A673 (cell line): ENCODE results near the gene BBS1. TPM values are rescaled to one million over a fixed set of nuclear protein-coding genes. Genes with fewer than 3 reads are reported as not detected.

Source experiments
- BruUV-seq: library from RNA; stranded (reverse); fragments of 400-500 nt; replicated peaks from 2 replicates; lab custom pipeline; 2021; lab: Mats Ljungman, UMichigan
- CTCF ChIA-PET: fragments of 300-600 bp; sonication (Branson Sonifier 250); formaldehyde crosslinking; loops from one replicate; lab custom pipeline; 2022; ENCODE audit warnings: antibody characterized with exemption; lab: Charles Lee
- POLR2A ChIA-PET: fragments of 300-600 bp; sonication (Branson Sonifier 250); formaldehyde crosslinking; loops from one replicate; lab custom pipeline; 2022; ENCODE audit warnings: antibody characterized with exemption; ENCODE audit not compliant: low non-redundant PET; lab: Charles Lee
- DNase-seq: peaks from one replicate; pipeline ENCODE4 v3.0.0-alpha.2; 2015; ENCODE audit warnings: low spot score
- H3K27ac ChIP-seq: fragments of 200-600 bp; sonication (generic); 2 replicates; pipeline ENCODE4 v1.5.1; 2016; ENCODE audit warnings: mixed run types, low read depth, mild to moderate bottlenecking, mixed read lengths, antibody characterized with exemption, low read length; ENCODE audit not compliant: poor library complexity, severe bottlenecking
- H3K27me3 ChIP-seq: fragments of 200-600 bp; sonication (generic); replicated peaks from 2 replicates; pipeline ENCODE4 v1.6.1; 2017; ENCODE audit warnings: mixed run types, low read depth, mild to moderate bottlenecking, mixed read lengths, antibody characterized with exemption, low read length; ENCODE audit not compliant: insufficient read depth, poor library complexity
- H3K36me3 ChIP-seq: fragments of 200-600 bp; sonication (generic); 2 replicates; pipeline ENCODE4 v1.6.1; 2016; ENCODE audit warnings: mixed run types, mild to moderate bottlenecking, mixed read lengths, antibody characterized with exemption, low read length; ENCODE audit not compliant: insufficient read depth, poor library complexity, severe bottlenecking
- H3K4me1 ChIP-seq: fragments of 200-600 bp; sonication (generic); 2 replicates; pipeline ENCODE4 v1.6.1; 2017; ENCODE audit warnings: mixed run types, mild to moderate bottlenecking, mixed read lengths, antibody characterized with exemption, low read length; ENCODE audit not compliant: insufficient read depth, poor library complexity, severe bottlenecking
- H3K4me3 ChIP-seq: fragments of 200-600 bp; sonication (generic); 2 replicates; pipeline ENCODE4 v1.5.1; 2016; ENCODE audit warnings: low read depth, mixed run types, mild to moderate bottlenecking, mixed read lengths, low read length; ENCODE audit not compliant: poor library complexity, severe bottlenecking
- H3K9me3 ChIP-seq: fragments of 200-600 bp; sonication (generic); 2 replicates; pipeline ENCODE4 v1.6.1; 2016; ENCODE audit warnings: mixed run types, low read depth, mild to moderate bottlenecking, mixed read lengths, antibody characterized with exemption, low read length; ENCODE audit not compliant: poor library complexity, severe bottlenecking
- EZH2 ChIP-seq: fragments of 200-600 bp; sonication (generic); IDR thresholded peaks from 2 replicates; pipeline ENCODE4 v1.6.1; 2017; ENCODE audit warnings: borderline replicate concordance, low read depth, mild to moderate bottlenecking, mixed read lengths, antibody characterized with exemption, low read length; ENCODE audit not compliant: poor library complexity, severe bottlenecking
- intact Hi-C: fragments of 100-400 bp; cut with micrococcal nuclease; formaldehyde crosslinking; loops from one replicate; pipeline ENCODE4 v1.10.0; 2022; ENCODE audit not compliant: unreplicated experiment
- total RNA-seq: library from RNA; stranded (reverse); gene quantifications from 2 replicates; pipeline ENCODE4 v1.2.3, GENCODE V29; 2021
- TF ChIP-seq, protein P1 (sequence below): fragments of 300-800, 200-600 bp; sonication (generic); conservative IDR thresholded peaks from 2 replicates; pipeline ENCODE4 v1.5.1; 2017; ENCODE audit warnings: low read depth, mild to moderate bottlenecking, antibody characterized with exemption, low read length, moderate library complexity, mixed read lengths

The BBS1 gene
- total RNA-seq, 1 experiment from 2014 or later, result 40.5 TPM

DNA sequence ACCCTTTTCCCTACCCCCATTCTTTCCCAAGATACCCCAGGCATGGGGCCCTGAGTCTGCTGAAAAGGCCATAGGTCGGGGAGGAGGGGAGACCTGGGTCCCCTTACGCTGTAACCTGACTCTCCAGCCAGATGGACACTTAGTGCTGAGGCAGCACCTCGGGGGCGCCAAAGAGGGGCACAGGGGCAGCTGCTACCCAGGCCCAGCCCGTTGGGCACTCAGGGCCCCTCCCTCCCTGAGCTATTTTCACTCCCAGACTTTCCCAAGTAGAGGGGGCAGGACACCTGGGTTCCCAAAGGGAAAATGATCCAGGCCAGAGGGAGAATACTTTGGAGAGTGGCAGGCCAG lies 37.2 kb downstream of the BBS1 start:
- TF ChIP-seq EZH2, result no peak
- TF ChIP-seq, protein P1, sequence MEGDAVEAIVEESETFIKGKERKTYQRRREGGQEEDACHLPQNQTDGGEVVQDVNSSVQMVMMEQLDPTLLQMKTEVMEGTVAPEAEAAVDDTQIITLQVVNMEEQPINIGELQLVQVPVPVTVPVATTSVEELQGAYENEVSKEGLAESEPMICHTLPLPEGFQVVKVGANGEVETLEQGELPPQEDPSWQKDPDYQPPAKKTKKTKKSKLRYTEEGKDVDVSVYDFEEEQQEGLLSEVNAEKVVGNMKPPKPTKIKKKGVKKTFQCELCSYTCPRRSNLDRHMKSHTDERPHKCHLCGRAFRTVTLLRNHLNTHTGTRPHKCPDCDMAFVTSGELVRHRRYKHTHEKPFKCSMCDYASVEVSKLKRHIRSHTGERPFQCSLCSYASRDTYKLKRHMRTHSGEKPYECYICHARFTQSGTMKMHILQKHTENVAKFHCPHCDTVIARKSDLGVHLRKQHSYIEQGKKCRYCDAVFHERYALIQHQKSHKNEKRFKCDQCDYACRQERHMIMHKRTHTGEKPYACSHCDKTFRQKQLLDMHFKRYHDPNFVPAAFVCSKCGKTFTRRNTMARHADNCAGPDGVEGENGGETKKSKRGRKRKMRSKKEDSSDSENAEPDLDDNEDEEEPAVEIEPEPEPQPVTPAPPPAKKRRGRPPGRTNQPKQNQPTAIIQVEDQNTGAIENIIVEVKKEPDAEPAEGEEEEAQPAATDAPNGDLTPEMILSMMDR, result no peak
- intact Hi-C loops, result no loop called here
- ChIA-PET POLR2A (no interaction called here), CTCF (no interaction called here)
- Histone ChIP-seq H3K27me3 (no peaks in the 10 kb centered on the region), H3K4me1 (peaks cover 4% of the 10 kb centered on the region), H3K36me3 (no peaks in the 10 kb centered on the region), H3K4me3 (no peak overlapping the region), H3K27ac (no peak overlapping the region), H3K9me3 (no peaks in the 10 kb centered on the region)
- no peak for DNase-seq
- BruUV-seq, result no TSS peak

DNA sequence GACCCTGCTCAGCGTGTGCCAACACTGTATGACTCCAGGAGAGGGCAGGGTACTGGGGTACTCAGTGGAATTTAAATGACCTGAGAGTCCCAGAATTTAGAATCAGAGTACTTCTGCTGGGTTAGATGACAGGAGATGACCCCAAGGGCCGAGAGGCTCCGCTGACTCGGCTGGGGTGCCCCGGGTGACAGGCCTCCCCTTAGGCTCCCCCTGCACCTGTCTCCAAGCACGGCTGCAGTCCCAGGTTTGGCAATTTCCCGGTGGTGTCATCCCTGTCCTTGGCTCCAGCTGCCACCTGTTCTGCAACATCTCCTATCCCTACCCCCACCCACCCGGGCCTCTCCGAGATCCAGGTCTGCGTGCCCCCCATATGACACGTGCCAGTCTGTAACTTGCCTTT lies 37.6 kb downstream of the BBS1 start:
- DNase-seq, result no peak
- H3K4me1 ChIP-seq, result peaks cover 4% of the 10 kb centered on the region
- no TSS peak for BruUV-seq
- CTCF ChIA-PET, result no interaction called here
- H3K9me3 ChIP-seq, result no peaks in the 10 kb centered on the region
- TF ChIP-seq EZH2, result no peak
- TF ChIP-seq, protein P1, result no peak
- H3K4me3 ChIP-seq, result no peak overlapping the region
- intact Hi-C loops, result no loop called here
- no peaks in the 10 kb centered on the region for H3K27me3 ChIP-seq
- no peak overlapping the region for H3K27ac ChIP-seq
- POLR2A ChIA-PET, result no interaction called here
- H3K36me3 ChIP-seq, result no peaks in the 10 kb centered on the region

DNA sequence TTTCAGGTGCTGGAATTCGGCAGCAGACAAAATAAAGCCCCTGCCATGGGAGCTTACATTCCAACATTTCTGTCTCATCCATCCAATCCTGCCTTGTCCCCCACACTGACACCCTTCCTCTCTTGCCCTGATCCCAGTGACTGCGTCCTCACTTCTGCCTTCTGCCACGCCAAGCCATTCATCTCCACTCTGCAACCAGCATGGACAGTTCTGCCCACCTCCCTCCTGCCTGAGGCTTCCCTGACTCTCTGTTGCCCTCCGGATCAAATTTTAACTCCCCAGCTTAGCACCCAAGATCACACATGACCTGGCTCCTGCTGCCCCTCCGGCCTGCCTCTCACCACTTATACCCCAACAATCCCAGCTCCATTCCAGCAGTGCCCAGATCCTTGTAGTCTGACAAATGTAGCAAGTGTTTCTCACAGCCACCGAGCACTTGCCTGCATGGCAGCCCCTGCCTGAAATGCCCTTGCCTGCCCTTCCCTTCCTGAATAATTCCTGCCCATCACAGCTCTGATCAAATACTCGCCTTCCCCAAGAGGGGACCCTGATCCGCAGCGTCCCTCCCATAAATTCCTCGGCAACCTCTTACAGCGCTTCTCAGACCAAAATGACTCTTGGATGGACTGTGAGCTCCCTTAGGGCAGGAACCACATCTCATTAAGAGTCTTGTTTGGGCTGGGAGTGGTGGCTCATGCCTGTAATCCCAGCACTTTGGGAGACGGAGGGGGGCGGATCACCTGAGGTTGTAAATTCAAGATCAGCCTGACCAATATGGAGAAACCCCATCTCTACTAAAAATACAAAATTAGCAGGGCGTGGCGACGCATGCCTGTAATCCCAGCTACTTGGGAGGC lies 38.6 kb downstream of the BBS1 start:
- intact Hi-C loops, result no loop called here
- H3K27ac ChIP-seq, result no peak overlapping the region
- POLR2A ChIA-PET, result no interaction called here

More for the DNA sequence above, 38.6 kb downstream of the BBS1 start:
- Histone ChIP-seq H3K9me3 (no peaks in the 10 kb centered on the region), H3K27me3 (no peaks in the 10 kb centered on the region), H3K36me3 (no peaks in the 10 kb centered on the region), H3K4me3 (no peak overlapping the region), H3K4me1 (peaks cover 4% of the 10 kb centered on the region)
- BruUV-seq, result no TSS peak
- CTCF ChIA-PET, result interaction anchor here (0.8 kb wide), 1 partner anchor 163 kb away, joined by 16 read pairs; no protein-coding TSS in a partner anchor
- no peak for DNase-seq
- no peak for TF ChIP-seq EZH2
- TF ChIP-seq, protein P1, result no peak
